HG03095 (cell line): ENCODE data around the gene GLRA1.

Experiments
- ATAC-seq: cut with Tn5 transposase; IDR thresholded peaks from one replicate; pipeline ENCODE4 v1.9.1; 2021; ENCODE audit warnings: moderate library complexity; ENCODE audit not compliant: unreplicated experiment

The GLRA1 gene

DNA sequence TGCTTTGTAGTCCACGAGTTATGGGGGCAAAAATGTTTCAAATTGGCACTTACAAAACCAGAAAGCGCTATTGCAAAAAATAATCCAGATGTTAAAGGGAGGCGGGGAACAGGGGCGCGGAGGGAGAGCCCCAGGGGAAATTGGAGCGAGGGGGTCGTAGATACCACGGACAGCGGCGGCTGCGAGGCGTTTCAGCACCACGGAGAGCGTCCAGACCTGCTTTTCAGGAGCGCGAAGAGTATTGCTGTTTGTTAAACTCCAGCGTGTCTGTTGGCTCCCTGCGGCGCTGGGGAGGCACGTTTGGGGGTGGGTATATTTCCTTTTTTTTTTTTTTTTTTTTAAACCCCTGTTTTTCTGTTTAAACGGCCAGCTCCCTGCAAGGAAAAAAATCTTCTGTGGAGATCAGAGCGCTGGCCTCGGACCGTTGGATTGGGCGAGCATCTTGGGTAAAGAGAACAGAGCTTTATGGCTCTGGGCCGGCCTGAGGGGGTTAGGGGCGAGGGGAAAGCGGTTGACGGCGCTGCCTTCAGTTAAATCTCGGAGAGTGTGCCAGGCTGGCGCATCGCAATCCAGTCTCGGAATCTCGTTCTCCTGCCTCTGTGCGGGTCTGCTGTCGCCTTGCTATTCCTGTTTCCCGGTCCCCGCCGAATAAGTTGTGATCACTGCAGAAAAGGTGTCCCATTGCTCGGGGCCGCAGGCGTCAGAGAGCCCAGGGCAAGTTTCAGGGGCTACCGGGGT lies at the start of gene GLRA1:
TSS of gene GLRA1 (minus strand) at position 288 of the 738 bp plus-strand sequence. CDS start 302 bp downstream, outside the sequence.
- ATAC-seq = no peak

DNA sequence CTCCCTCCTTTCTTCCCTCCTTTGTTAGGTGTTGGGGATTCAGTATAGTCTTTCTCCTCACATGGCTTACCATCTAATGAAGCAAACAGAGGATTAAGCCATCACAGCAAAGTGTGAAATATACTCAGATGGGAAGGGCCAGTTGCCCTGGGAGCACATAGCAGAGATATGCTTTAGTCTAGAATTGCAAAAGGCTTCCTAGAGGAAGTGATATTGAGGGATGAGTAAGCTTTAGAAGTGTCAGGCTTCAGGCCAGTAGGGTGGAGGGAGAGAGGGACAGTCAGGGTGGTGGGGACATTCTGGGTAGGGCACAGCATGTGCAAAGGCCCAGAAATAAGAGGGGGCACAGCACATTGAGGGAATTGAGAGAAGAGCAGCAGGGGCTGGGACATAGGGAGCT lies 46.2 kb upstream of the GLRA1 start:
- no peak for ATAC-seq

DNA sequence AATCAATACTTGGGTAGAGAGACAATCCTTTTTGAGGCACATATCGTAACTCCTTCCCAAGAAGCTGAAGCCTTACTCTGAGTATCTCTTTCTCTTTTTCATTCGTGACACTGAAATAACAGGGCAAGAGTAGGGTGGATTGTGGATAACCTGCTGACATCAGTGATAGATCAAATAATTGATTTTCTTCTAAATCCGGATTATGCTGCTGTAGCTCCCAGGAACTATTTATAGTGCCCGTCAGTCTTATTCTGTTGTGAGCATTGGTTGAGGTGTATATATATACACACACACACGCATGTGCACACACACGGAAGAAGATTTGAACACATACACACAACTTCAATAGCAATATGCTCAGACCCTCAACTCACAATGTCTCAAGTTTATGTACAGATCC lies 43.2 kb upstream of the GLRA1 start:
- no peak for ATAC-seq

DNA sequence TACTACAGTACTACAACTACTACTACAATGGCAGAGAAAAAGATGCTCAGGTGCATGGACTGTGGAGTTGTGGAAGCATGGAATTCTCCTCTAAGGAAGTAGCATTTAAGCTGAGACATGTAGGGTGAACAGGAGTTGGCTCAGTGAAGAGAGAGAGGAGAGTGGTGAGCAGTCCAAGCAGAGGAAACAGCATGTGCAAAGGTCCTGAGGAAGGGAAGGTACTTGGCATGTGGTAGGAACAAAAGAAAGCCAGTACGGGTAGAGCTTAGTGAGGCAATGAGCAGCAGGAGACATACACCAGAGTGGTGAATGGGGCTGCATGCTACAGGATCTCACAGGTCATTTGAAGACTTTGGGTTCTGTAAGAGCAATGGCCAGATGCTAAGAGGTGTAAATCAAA lies 41.4 kb upstream of the GLRA1 start:
- ATAC-seq = no peak

DNA sequence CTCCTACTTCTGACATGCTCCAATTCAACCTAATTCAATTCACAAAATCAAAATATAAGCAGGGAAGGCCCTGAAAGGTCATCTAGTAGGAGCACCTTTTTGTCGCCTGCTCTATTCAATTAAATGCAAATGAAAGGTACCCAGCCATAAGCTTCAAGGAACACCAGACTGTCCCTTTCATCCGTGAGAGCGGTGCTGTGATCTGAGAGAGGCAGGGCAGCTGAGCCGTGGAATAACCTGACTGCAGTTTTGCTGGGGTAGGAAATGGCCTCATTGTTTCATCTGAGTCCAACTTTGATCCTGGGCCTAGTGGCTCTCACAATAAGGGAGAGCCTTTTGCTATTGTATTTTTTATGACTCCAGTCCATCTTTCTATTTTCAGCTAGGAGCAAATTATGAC lies 39.8 kb upstream of the GLRA1 start:
- ATAC-seq = no peak

DNA sequence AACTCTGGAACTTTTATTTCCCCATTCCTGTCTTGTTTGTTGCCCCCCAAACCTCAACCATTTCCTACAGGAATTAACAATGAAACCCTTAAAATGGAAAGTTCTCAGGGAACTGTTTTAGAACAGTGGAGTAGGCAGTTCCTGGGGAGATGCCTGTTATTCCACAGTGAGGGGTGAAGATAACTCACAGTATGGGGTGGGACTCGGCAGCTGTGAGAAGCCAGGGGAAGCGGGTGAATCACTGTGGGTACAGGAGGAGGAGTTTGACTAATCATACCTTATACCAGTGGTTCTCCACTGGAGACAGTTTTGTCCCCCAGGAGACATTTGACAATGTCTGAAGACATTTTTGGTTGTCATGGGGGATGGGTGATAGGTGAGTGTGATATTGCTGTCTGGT lies 36.9 kb upstream of the GLRA1 start:
- no peak for ATAC-seq

DNA sequence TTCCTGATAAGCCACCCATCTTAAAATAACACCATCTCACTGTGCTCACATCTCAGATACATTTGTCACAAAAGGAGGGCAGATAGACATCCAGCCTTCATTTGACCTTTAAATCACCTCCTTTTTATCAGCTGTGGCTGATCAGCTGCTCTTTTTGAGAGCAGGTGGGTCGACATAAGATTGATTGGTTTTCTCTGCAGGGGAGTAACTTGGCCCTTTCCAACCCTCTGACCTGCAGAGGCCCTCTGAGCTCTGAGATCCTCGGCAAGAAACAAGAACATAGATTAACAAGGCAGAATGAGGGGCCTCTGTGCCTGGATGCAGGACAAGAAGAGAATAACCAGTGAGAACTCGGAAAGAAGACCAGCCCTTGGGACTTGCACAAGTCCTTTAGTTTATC lies 33.5 kb upstream of the GLRA1 start:
- no peak for ATAC-seq

DNA sequence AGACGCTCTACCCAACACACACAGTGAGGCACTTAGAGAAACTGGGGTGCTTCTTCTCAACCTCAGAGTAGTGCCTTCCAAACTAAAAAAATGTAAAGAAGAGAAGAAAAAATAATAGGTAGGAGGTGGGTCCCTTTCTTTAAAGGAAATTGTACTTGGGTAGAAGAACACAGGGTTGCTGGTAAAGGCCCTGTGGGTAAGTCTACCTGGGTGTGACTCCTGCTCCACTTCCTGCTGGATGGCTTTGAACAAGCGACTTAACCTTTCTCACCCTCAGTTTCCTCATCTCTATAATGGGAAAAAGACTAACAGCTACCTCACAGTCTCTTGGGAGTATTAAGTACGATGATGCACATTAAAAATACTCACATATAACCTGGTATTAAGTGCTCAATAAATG lies 32.1 kb upstream of the GLRA1 start:
- ATAC-seq = no peak

DNA sequence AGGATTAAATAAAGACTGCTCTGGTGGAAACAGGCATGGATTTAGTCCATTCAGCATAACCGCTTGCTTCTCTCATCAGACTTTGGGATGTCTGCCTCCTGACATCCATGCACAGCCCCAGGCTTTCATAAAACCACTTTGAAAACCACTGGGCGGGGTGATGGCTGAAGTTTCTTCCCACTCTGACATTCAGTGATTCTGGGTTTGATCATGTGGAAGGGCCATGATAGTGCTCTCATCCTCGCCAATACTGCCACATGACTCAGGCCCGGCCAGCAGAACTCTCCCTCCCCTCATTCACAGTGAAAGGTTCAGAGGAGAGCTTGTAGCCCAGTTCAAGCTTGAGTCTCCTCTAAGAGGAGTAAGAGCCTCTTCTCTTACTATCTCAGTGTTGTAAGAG lies 29.6 kb upstream of the GLRA1 start:
- no peak for ATAC-seq

DNA sequence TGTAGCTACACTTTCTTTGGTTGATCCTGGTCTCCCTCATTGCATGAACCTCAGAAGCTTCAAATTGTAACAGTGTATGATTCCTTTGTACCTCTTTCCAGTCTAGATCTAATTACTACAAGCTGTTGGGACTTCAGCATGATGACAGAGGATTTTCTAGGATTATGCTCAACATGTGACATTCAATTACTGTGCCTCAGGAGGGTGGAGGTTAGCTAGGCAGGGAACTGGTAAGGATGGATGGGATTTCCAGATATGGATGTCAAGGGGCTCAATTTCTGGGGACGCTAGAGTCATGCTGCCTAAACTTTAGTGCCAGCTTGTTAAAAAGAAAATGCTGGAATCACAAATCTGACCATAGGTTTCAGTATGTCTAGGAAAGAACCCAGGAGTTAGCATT lies 29.2 kb upstream of the GLRA1 start:
- no peak for ATAC-seq

DNA sequence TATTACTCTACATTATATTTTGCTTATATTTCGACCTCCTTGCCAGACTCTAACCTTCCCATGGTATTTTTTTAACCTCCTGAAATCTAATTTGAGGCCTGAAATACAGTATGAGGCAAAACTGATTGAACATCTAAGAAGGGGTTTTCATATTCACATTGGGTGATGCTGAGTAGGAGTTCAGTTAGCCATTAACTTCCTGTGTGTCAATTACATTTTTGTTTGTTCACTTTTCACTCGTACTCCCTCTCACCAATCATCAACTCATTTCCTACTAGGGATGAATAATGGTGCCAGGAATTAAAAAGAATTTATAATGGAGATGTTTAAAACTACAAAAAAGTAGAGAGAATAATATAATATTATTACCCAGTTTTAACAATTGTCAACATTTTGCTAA lies 27.6 kb upstream of the GLRA1 start:
- no peak for ATAC-seq

DNA sequence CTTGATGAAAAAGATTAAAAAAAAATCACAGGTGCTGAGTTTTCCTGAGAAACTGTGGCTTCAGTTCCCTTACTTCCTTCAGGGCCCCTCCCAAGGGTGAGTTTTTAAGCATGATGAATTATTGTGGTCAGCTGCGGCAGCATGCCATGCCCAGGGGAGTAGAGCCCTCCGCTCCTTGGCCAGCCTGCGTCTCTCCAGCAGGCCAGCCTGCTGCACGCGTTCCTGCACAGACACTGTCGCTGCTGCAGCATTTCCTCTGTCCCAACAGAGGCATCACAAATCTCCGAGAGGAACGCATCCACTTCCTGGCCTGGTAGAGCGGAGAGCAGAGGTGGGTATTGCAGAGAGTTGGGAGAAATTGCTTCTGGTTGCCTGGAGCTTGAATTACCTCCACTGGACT lies 26.1 kb upstream of the GLRA1 start:
- ATAC-seq = no peak

DNA sequence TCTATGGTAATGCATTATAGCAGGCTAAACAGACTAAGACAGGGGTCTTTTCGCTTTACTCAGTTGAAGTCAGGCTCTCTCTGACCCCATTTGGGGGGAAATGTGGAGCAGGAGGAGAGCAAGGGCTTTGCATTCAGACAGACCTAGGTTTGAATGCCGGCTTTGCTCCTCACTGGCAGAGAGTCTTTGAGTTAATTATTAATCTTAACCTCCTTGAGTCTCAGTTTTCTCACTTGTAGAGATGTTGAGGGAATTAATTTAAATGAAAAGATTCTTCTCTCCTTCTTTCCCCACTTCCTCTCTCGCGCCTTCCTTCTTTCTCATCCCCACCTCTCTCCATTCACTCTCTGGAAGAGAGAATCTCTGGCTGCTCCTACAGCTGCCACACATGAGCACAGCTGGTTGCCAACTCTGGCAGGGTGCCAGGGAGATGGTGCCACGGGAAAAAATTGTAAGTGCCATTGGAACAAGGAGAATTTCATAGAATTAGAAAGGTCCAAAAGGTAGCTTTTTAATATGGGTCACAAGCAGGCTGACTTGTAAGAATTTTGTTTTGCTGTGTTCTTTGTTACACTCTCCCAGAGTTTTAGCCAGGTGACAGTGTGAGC lies 25.2 kb upstream of the GLRA1 start:
- ATAC-seq = no peak

DNA sequence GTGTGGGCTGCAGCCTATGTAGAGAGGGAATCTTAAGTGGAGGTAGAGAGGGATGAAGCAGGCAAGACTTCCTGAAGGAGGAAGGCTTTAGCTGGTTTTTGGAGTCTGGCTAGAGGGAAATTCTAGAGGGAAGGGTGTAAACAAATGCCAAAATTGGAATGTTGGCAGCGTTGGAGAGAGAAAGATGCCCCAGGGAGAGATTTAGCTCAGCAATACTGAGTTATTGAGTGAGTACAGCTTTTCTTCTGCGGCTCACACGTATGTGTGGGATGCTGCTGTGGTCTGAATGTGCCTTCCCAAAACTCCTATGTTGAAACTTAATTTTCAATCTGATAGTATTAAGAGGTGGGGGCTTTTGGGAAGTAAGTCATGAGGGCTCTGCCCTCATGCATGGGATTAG lies 24.5 kb upstream of the GLRA1 start:
- ATAC-seq = no peak

DNA sequence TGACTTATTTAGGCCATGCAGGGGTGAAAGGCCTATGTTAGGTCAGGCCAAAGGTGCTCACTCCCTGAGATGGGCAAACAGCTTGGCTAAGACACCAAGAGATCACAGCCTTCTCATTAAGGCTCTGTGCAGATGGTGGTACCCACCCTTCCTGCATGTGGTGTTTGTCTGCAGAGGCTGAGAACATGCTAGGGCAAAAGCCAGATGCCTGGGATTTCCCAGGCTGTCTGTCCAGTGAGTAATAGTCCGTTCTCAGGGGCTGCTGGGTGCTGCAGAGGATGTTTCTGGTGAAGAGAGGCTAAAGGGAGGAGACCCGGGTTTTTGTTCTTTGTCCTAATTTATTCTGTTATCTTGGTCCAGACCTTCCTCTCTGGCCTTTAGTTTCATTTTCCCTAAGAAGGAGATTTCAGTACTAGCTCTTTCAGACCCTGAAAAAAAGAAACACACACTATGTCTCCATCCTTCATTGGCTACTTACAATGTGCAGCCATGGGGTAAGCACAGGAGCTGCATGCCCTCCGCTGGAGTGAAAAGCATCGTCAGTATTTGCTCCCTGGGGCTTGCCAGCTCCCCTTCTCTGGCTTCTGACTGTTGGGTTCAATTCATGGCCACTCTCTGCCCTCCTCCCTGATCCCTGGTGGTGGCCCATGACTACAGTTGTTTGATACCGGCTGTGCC lies 23.4 kb upstream of the GLRA1 start:
- no peak for ATAC-seq

DNA sequence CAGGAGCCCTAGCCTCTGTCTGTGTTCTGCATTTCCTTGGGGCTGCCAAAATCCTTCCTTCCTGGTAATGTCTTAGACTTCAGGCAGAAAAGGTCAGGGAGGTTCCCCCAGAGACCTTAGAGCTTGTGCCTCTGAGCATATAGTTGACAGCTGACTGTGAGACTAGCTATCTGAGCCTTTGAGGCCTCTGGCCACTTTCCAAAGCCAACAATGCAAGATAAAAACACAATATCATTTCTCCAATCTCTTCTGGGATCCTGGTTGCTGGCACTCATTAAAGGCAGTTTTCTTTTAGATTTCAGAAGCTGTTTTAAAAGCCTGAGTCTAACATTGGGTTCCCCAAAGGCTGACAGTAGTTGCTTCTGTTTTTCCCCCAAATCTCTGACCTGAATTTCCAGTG lies 13.2 kb upstream of the GLRA1 start:
- ATAC-seq = no peak

DNA sequence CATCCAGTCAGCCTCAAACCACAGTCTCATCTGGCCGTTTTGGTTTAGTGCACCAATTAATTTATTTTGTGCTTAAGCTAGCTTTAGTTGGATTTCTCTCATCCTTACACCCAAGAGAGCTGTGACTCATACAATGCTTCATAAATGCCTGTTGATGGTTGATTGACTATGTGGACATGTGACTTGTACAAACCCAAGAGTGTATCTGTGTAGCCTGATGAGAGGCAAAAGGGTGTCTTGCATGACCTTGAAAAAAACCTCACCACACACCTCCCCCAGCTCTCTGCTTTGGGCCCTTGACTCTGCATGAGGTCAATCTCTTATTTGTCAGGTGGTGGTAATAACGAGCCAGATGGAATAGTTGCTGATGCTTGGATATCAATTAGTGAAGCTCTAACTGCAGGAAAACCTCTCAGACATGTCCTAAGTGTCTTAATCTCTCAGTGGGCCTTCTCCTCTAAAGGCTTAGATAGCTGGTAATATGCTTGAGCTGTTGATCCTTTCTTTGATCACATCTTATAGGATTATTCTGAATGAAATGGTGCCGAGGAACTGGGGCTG lies 10.6 kb upstream of the GLRA1 start:
- ATAC-seq = no peak

DNA sequence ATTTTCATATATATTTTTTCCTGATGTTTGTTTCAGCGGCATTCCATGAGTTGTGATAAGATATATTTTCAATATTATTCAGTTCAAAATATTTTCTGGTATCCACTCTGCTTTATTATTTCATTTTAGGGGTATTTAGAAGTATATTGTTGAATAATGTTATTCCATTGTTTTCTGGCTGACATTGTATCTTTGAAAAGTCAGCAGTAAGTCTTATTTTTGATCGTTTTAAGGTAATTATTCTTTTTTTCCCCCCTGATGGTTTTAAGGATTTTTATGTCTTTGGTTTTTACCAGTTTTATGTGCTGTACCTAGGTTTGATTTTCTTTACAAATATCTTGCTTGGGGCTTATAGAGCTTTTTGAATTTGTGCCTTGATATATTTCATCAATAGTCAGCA lies 6.6 kb upstream of the GLRA1 start:
- no peak for ATAC-seq

DNA sequence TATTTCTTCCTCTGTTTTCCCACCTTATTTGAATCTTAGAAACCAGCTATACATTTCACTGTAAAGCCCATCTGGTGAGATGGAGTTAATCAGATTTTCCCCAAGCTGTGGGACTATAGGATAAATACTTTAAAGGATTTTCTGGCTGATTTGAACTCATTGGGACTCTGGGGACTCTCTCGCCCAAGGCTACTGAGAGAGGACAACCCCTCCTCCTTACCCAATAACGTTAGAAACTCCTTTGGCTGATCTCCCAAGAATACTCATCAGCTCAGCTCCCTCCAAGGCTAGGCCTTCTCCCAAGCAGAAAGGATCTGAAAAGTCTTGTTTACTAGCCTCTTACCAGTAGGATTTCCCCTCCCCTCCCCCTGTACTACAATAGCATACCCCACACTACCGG lies 1.5 kb upstream of the GLRA1 start:
- ATAC-seq = no peak

DNA sequence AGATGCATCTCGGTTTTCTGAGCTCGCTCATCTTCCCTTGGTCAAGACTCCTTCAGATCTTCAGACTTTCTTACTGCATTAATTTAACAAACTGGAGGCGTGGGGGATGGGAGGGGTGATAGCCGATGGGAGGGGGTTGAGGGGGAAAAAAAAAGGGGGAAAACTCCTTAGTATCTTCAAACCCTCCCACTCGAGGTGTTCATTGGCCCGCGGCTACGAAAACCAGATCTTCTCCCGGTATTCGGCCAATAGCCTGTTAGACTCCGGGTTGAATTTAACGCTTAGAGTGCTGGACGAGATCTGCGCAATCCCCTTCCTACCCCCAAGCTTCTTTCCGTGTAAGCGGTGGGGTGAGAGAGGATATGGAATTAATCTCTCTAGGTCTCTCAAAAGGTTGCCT lies 689 bp upstream of the GLRA1 start:
- no peak for ATAC-seq

DNA sequence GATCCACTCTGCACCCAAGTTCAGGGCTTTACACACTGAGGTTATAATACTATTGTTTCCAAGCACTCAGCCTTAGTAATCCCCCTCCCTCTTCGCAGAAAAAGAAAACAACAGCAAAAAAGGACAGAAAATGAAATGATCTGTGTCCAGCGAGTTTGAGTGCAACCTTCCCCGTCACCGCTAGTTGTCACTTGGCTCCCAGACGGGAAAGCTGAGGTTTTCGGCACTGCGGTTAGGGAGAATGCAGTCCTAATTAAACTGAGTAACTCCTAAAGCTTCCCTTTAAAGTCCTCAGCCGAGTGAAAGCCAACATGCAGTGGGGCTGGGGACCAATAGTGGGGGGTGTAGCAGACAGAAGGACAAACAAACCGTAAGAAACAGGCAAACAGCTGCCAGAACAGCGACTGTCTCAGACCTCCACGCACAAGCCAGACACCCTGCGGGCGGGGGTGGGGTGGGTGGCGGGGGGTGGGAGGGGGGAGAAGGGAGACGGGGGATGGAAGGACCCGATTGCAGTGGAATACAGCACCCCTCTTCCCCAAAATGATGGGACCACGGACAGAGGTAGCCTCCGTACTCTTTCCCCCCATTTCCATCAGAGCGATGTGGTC lies 680 bp downstream of the GLRA1 start:
- ATAC-seq = no peak

DNA sequence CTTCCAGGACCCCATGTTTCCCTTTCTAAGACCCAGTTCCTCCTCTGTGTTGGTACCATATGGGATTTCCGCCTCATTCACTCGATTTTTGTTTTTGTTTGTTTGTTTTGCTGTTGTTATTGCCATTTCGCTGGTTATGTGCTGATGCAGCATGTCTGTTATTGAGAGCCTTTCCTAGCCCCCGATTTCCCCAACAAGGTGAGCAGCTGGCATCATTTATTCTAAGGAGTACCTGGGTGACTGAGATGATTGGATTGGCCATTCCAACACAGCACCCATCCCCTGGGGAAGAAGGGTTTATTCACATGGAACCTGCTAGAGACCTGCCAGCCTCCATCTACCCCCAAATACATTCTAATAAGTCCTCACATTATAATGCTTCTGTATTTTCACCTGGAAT lies 2.7 kb downstream of the GLRA1 start:
- no peak for ATAC-seq
